Keratinocyte (primary cell): ENCODE results near the gene KIFC1. TPM values are rescaled to one million over a fixed set of nuclear protein-coding genes. Genes with fewer than 3 reads are reported as not detected.

Experiments used
- DNase-seq: peaks from one replicate; pipeline ENCODE4 v3.0.0-alpha.2; 2011; ENCODE audit warnings: low read depth, missing footprints, low spot score
- FAIRE-seq: peaks from 2 replicates; lab custom pipeline; 2011; peaks lifted over from hg19 to GRCh38; lab: Jason Lieb, UNC
- H2AFZ ChIP-seq: 2 replicates; pipeline ENCODE4 v1.6.0; 2012; ENCODE audit warnings: low read length, control low read depth, inconsistent platforms; ENCODE audit not compliant: control insufficient read depth
- H3K27ac ChIP-seq: 2 replicates; pipeline ENCODE4 v1.5.1; 2011; ENCODE audit warnings: low read length; ENCODE audit not compliant: control insufficient read depth, insufficient read depth
- H3K27me3 ChIP-seq: 3 replicates; pipeline ENCODE4 v1.6.0; 2011; ENCODE audit warnings: low read length; ENCODE audit not compliant: control insufficient read depth, insufficient read depth; ENCODE audit errors: extremely low read depth
- H3K36me3 ChIP-seq, 2 experiments: 2 replicates in 1 of 2; 3 replicates in 1 of 2; pipeline ENCODE4 v1.5.1; 2011; ENCODE audit warnings: low read length in 2 of 2, mild to moderate bottlenecking in 1 of 2; ENCODE audit not compliant: control insufficient read depth in 2 of 2, insufficient read depth in 2 of 2; ENCODE audit errors: extremely low read depth in 1 of 2
- H3K4me1 ChIP-seq: 3 replicates; pipeline ENCODE4 v1.5.1; 2011; ENCODE audit warnings: low read length; ENCODE audit not compliant: control insufficient read depth, insufficient read depth; ENCODE audit errors: extremely low read depth
- H3K4me2 ChIP-seq: 3 replicates; pipeline ENCODE4 v1.6.0; 2011; ENCODE audit warnings: low read depth, low read length; ENCODE audit not compliant: control insufficient read depth, insufficient read depth; ENCODE audit errors: extremely low read depth
- H3K4me3 ChIP-seq, 3 experiments: fragments of 200-600 bp in 1 of 3; sonication (generic) in 1 of 3; 2 replicates in 2 of 3; 3 replicates in 1 of 3; pipeline ENCODE4 v1.5.1; 2011 to 2016; ENCODE audit warnings: low read length in 3 of 3, mild to moderate bottlenecking in 3 of 3, control low read depth in 2 of 3, inconsistent platforms in 1 of 3, low read depth in 1 of 3, mixed read lengths in 1 of 3, mixed run types in 1 of 3, moderate library complexity in 1 of 3; ENCODE audit not compliant: control insufficient read depth in 2 of 3, insufficient read depth in 2 of 3; ENCODE audit errors: extremely low read depth in 1 of 3
- H3K79me2 ChIP-seq: 2 replicates; pipeline ENCODE4 v1.6.0; 2012; ENCODE audit warnings: low read length; ENCODE audit not compliant: control insufficient read depth, insufficient read depth
- H3K9ac ChIP-seq: 3 replicates; pipeline ENCODE4 v1.6.0; 2011; ENCODE audit warnings: low read length; ENCODE audit not compliant: control insufficient read depth, insufficient read depth; ENCODE audit errors: extremely low read depth
- H3K9me1 ChIP-seq: 3 replicates; pipeline ENCODE4 v1.6.0; 2011; ENCODE audit warnings: low read length; ENCODE audit not compliant: control insufficient read depth, insufficient read depth; ENCODE audit errors: extremely low read depth
- H3K9me3 ChIP-seq: 2 replicates; pipeline ENCODE4 v1.5.1; 2012; ENCODE audit warnings: low read depth, low read length; ENCODE audit not compliant: control insufficient read depth
- H4K20me1 ChIP-seq: 3 replicates; pipeline ENCODE4 v1.6.0; 2011; ENCODE audit warnings: low read length; ENCODE audit not compliant: control insufficient read depth, insufficient read depth; ENCODE audit errors: extremely low read depth
- EZH2 ChIP-seq: IDR thresholded peaks from one replicate; pipeline ENCODE4 v1.6.1; 2012; ENCODE audit warnings: inconsistent platforms, mild to moderate bottlenecking, low read length, moderate library complexity
- dilution Hi-C: fragments of 300-500 bp; cut with MboI; formaldehyde crosslinking; loops from one replicate; pipeline ENCODE4 v1.7.0; 2020; ENCODE audit warnings: low sequenced_read_pairs; ENCODE audit not compliant: extremely low pct_ligation_motif_present
- polyA plus RNA-seq, 5 experiments: library from polyadenylated mRNA; depleted of rRNA in 3 of 5; stranded (reverse) in 3 of 5; stranded (forward) in 1 of 5; unstranded in 1 of 5; fragments of >200 nt; gene quantifications; 1 replicate in 1 of 5; 2 replicates in 3 of 5; 3 replicates in 1 of 5; pipeline versions ENCODE4 v1.2.1 to v1.2.3, GENCODE V29; 2011 to 2012; ENCODE audit warnings: missing spikeins in 2 of 5, low read depth in 1 of 5, low replicate concordance in 1 of 5
- TF ChIP-seq, protein P1 (sequence below), 3 experiments: IDR thresholded peaks in 1 of 3; conservative IDR thresholded peaks in 1 of 3; optimal IDR thresholded peaks in 1 of 3; 2 replicates in 2 of 3; 3 replicates in 1 of 3; pipeline versions ENCODE3 to v1.5.1; 2011; ENCODE audit warnings: low read length in 3 of 3, mild to moderate bottlenecking in 3 of 3, moderate library complexity in 2 of 3, control low read depth in 1 of 3, inconsistent platforms in 1 of 3; ENCODE audit not compliant: insufficient read depth in 2 of 3; ENCODE audit errors: extremely low read depth in 1 of 3

The KIFC1 gene
- polyA plus RNA-seq, 1 donor (not counting 4 experiments of a cell fraction or from before 2014, with no cell fraction given), result 20.0 TPM

- H3K4me2 ChIP-seq, result no peak overlapping the region
- H3K36me3 ChIP-seq, result peaks cover 12 to 21% of the 10 kb centered on the region in 2 experiments
- TF ChIP-seq, protein P1, sequence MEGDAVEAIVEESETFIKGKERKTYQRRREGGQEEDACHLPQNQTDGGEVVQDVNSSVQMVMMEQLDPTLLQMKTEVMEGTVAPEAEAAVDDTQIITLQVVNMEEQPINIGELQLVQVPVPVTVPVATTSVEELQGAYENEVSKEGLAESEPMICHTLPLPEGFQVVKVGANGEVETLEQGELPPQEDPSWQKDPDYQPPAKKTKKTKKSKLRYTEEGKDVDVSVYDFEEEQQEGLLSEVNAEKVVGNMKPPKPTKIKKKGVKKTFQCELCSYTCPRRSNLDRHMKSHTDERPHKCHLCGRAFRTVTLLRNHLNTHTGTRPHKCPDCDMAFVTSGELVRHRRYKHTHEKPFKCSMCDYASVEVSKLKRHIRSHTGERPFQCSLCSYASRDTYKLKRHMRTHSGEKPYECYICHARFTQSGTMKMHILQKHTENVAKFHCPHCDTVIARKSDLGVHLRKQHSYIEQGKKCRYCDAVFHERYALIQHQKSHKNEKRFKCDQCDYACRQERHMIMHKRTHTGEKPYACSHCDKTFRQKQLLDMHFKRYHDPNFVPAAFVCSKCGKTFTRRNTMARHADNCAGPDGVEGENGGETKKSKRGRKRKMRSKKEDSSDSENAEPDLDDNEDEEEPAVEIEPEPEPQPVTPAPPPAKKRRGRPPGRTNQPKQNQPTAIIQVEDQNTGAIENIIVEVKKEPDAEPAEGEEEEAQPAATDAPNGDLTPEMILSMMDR (optimal IDR thresholded peaks at IDR 0.05 in 1 of 3, IDR thresholded peaks at IDR 0.05 in 1 of 3, conservative IDR thresholded peaks at IDR 0.05 in 1 of 3; ENCODE audit: extremely low read depth in 1 of 3, insufficient read depth in 2 of 3, low read length in 3 of 3), result no peak
- TF ChIP-seq EZH2, result no peak
- no peaks in the 10 kb centered on the region for H3K9me3 ChIP-seq
- H3K9ac ChIP-seq, result no peak overlapping the region
- no peak overlapping the region for H2AFZ ChIP-seq
- no peaks in the 10 kb centered on the region for H3K4me1 ChIP-seq
- FAIRE-seq (no peak), DNase-seq (no peak)
- no peaks in the 10 kb centered on the region for H4K20me1 ChIP-seq
- H3K4me3 ChIP-seq, result no peak overlapping the region
- no peaks in the 10 kb centered on the region for H3K79me2 ChIP-seq
- dilution Hi-C loops, result no loop called here
- H3K9me1 ChIP-seq, result no peaks in the 10 kb centered on the region
- H3K27me3 ChIP-seq, result no peaks in the 10 kb centered on the region
- H3K27ac ChIP-seq, result no peak overlapping the region
These were observed 50.7 kb downstream of the KIFC1 start for GRCh38 chr6:33442283-33442682.

GRCh38 chr6:33443025-33443424, 51.4 kb downstream of the KIFC1 start:
- no peaks in the 10 kb centered on the region for H3K9me1 ChIP-seq
- dilution Hi-C loops, result no loop called here
- H3K36me3 ChIP-seq, result peaks cover 10 to 24% of the 10 kb centered on the region in 2 experiments

More at GRCh38 chr6:33443025-33443424, 51.4 kb downstream of the KIFC1 start:
- H3K27me3 ChIP-seq, result no peaks in the 10 kb centered on the region
- H3K27ac ChIP-seq, result no peak overlapping the region
- H3K4me1 ChIP-seq, result no peaks in the 10 kb centered on the region
- no peaks in the 10 kb centered on the region for H3K9me3 ChIP-seq
- FAIRE-seq, result no peak
- no peak overlapping the region for H3K9ac ChIP-seq
- TF ChIP-seq, protein P1 (optimal IDR thresholded peaks at IDR 0.05 in 1 of 3, IDR thresholded peaks at IDR 0.05 in 1 of 3, conservative IDR thresholded peaks at IDR 0.05 in 1 of 3; ENCODE audit: extremely low read depth in 1 of 3, insufficient read depth in 2 of 3, low read length in 3 of 3), result no peak
- no peak for TF ChIP-seq EZH2
- H2AFZ ChIP-seq, result no peak overlapping the region
- H4K20me1 ChIP-seq, result no peaks in the 10 kb centered on the region
- no peak overlapping the region for H3K4me2 ChIP-seq
- no peak overlapping the region for H3K4me3 ChIP-seq
- H3K79me2 ChIP-seq, result no peaks in the 10 kb centered on the region
- no peak for DNase-seq
